Measurements from ENCODE around the gene MED26.

Gene MED26

DNA sequence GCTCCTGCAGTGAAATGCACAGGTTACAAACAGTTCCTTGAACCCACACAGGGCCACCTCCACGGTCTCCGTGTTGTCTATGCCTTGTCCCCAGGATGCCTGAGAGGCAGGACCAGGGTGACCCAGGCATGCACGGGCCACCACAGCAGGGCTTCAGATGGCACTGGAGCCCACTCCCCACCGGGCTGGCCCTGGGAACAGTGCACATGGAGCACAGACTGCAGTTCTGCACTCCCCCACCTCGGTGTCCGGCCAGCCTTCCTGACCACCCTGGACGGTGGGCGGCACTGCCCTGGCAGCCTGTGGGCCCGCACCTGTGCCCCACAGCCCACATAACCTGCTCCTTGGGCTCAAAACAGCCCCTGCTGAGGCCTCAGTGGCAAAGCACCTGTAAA lies 41.5 kb downstream of the MED26 start:
- H3K36me3 ChIP-seq (ENCODE audit: insufficient read depth, low read depth, low read length): no peaks in the 10 kb centered on the region
- H3K4me3 ChIP-seq (ENCODE audit: low read length): no peak overlapping the region
- H3K27me3 ChIP-seq (ENCODE audit: insufficient read depth, low read length): no peaks in the 10 kb centered on the region
- no peak overlapping the region for H3K27ac ChIP-seq (ENCODE audit: low read length)
- peaks cover 35% of the 10 kb centered on the region for H3K4me1 ChIP-seq (ENCODE audit: insufficient read depth, low read length)
- no peaks in the 10 kb centered on the region for H3K9me3 ChIP-seq (ENCODE audit: insufficient read depth, low read depth, low read length)
- H3K9ac ChIP-seq (ENCODE audit: low read depth, low read length): no peak overlapping the region

- 0 out of 2 replicates have a peak overlapping the region, but pooled peaks have one; percentile 5 for H3K9ac ChIP-seq (ENCODE audit: low read depth, low read length)
- peak overlapping the region; percentile 55 for H3K27ac ChIP-seq (ENCODE audit: low read length)
- no peak overlapping the region for H3K4me3 ChIP-seq (ENCODE audit: low read length)
- H3K9me3 ChIP-seq (ENCODE audit: insufficient read depth, low read depth, low read length): no peaks in the 10 kb centered on the region
- no peaks in the 10 kb centered on the region for H3K36me3 ChIP-seq (ENCODE audit: insufficient read depth, low read depth, low read length)
- H3K4me1 ChIP-seq (ENCODE audit: insufficient read depth, low read length): peaks cover 33% of the 10 kb centered on the region
- H3K27me3 ChIP-seq (ENCODE audit: insufficient read depth, low read length): no peaks in the 10 kb centered on the region
Measured at GRCh38 chr19:16585808-16586476, 42.1 kb downstream of the MED26 start.

DNA sequence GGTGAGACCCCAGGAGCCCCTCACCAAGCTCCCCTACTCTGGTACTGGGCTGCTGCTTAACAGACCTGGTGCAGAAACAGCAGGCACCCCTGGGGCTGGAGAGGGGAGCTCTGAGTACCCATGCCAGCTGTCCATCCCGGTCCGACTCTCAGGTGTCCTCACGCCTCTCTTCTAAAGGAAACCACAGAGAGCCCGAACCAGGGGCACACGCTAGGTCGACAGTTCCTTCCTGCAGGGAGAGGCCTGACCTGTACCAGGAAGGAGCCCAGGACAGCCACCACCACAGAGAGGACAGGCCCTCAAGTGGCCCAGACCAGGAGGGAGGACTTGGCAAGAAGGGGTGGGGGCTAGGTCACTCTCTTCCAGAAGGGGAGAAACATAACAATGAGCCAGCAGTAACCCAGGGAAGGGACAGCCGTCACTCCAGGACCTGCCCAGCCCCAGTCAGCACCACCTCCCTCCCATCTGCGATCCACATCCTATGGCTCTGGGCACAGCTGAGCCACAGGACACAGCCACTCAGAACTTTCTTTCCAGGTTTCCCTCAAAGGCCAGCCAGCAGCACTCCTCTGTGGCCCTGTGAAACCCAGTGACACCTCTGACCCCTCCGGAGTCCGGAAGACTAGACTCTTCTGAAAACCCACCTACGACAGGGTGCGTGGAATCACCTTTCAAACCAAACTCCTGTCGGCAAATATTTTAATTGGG lies 42.8 kb downstream of the MED26 start:
- H3K9ac ChIP-seq (ENCODE audit: low read depth, low read length): peak overlapping the region; percentile 5; the same call in 1 of the 2 replicates
- peaks cover 33% of the 10 kb centered on the region for H3K4me1 ChIP-seq (ENCODE audit: insufficient read depth, low read length)
- H3K27ac ChIP-seq (ENCODE audit: low read length): peak overlapping the region; percentile 55

GRCh38 chr19:16584248-16585093 lies 43.5 kb downstream of the MED26 start:
- Histone ChIP-seq H3K4me3 (ENCODE audit: low read length) (peak overlapping the region; percentile 57), H3K27ac (ENCODE audit: low read length) (no peak overlapping the region), H3K9me3 (ENCODE audit: insufficient read depth, low read depth, low read length) (no peaks in the 10 kb centered on the region), H3K9ac (ENCODE audit: low read depth, low read length) (peak overlapping the region; percentile 5; the same call in 1 of the 2 replicates), H3K4me1 (ENCODE audit: insufficient read depth, low read length) (peaks cover 33% of the 10 kb centered on the region), H3K27me3 (ENCODE audit: insufficient read depth, low read length) (no peaks in the 10 kb centered on the region), H3K36me3 (ENCODE audit: insufficient read depth, low read depth, low read length) (0 out of 2 replicates have a peak, but pooled peaks cover under 1% of the 10 kb centered on the region)

More for the DNA sequence above, 42.8 kb downstream of the MED26 start:
- peak overlapping the region; percentile 57; the same call in 1 of the 2 replicates for H3K4me3 ChIP-seq (ENCODE audit: low read length)
- no peaks in the 10 kb centered on the region for H3K9me3 ChIP-seq (ENCODE audit: insufficient read depth, low read depth, low read length)
- no peaks in the 10 kb centered on the region for H3K36me3 ChIP-seq (ENCODE audit: insufficient read depth, low read depth, low read length)
- H3K27me3 ChIP-seq (ENCODE audit: insufficient read depth, low read length): no peaks in the 10 kb centered on the region

- no peak overlapping the region for H3K27ac ChIP-seq (ENCODE audit: low read length)
- peaks cover 25% of the 10 kb centered on the region for H3K4me1 ChIP-seq (ENCODE audit: insufficient read depth, low read length)
- H3K27me3 ChIP-seq (ENCODE audit: insufficient read depth, low read length): no peaks in the 10 kb centered on the region
Measured at GRCh38 chr19:16582486-16583261, 45.3 kb downstream of the MED26 start.

GRCh38 chr19:16581971-16582343 lies 46.0 kb downstream of the MED26 start:
- H3K4me1 ChIP-seq (ENCODE audit: insufficient read depth, low read length): peaks cover 18% of the 10 kb centered on the region
- no peaks in the 10 kb centered on the region for H3K9me3 ChIP-seq (ENCODE audit: insufficient read depth, low read depth, low read length)
- no peaks in the 10 kb centered on the region for H3K27me3 ChIP-seq (ENCODE audit: insufficient read depth, low read length)
- H3K4me3 ChIP-seq (ENCODE audit: low read length): no peak overlapping the region
- no peak overlapping the region for H3K9ac ChIP-seq (ENCODE audit: low read depth, low read length)
- H3K27ac ChIP-seq (ENCODE audit: low read length): no peak overlapping the region
- 0 out of 2 replicates have a peak, but pooled peaks cover 7% of the 10 kb centered on the region for H3K36me3 ChIP-seq (ENCODE audit: insufficient read depth, low read depth, low read length)

More at GRCh38 chr19:16582486-16583261, 45.3 kb downstream of the MED26 start:
- Histone ChIP-seq H3K36me3 (ENCODE audit: insufficient read depth, low read depth, low read length) (0 out of 2 replicates have a peak, but pooled peaks cover 4% of the 10 kb centered on the region), H3K9me3 (ENCODE audit: insufficient read depth, low read depth, low read length) (no peaks in the 10 kb centered on the region), H3K9ac (ENCODE audit: low read depth, low read length) (no peak overlapping the region), H3K4me3 (ENCODE audit: low read length) (no peak overlapping the region)

GRCh38 chr19:16581145-16581970 lies 46.6 kb downstream of the MED26 start:
- Histone ChIP-seq H3K27ac (ENCODE audit: low read length) (no peak overlapping the region), H3K9me3 (ENCODE audit: insufficient read depth, low read depth, low read length) (no peaks in the 10 kb centered on the region), H3K4me3 (ENCODE audit: low read length) (no peak overlapping the region), H3K9ac (ENCODE audit: low read depth, low read length) (no peak overlapping the region), H3K36me3 (ENCODE audit: insufficient read depth, low read depth, low read length) (0 out of 2 replicates have a peak, but pooled peaks cover 13% of the 10 kb centered on the region), H3K27me3 (ENCODE audit: insufficient read depth, low read length) (no peaks in the 10 kb centered on the region), H3K4me1 (ENCODE audit: insufficient read depth, low read length) (peaks cover 16% of the 10 kb centered on the region)

GRCh38 chr19:16579381-16579780 lies 48.6 kb downstream of the MED26 start:
- H3K27me3 ChIP-seq (ENCODE audit: insufficient read depth, low read length): no peaks in the 10 kb centered on the region
- H3K4me1 ChIP-seq (ENCODE audit: insufficient read depth, low read length): peaks cover 4% of the 10 kb centered on the region
- no peak overlapping the region for H3K9ac ChIP-seq (ENCODE audit: low read depth, low read length)
- H3K9me3 ChIP-seq (ENCODE audit: insufficient read depth, low read depth, low read length): no peaks in the 10 kb centered on the region
- H3K27ac ChIP-seq (ENCODE audit: low read length): no peak overlapping the region
- no peak overlapping the region for H3K4me3 ChIP-seq (ENCODE audit: low read length)
- H3K36me3 ChIP-seq (ENCODE audit: insufficient read depth, low read depth, low read length): peaks cover 32% of the 10 kb centered on the region

- Histone ChIP-seq H3K4me3 (ENCODE audit: low read length) (no peak overlapping the region), H3K9ac (ENCODE audit: low read depth, low read length) (no peak overlapping the region), H3K27ac (ENCODE audit: low read length) (no peak overlapping the region), H3K27me3 (ENCODE audit: insufficient read depth, low read length) (no peaks in the 10 kb centered on the region), H3K9me3 (ENCODE audit: insufficient read depth, low read depth, low read length) (no peaks in the 10 kb centered on the region), H3K36me3 (ENCODE audit: insufficient read depth, low read depth, low read length) (peaks cover 35% of the 10 kb centered on the region), H3K4me1 (ENCODE audit: insufficient read depth, low read length) (no peaks in the 10 kb centered on the region)
Measured at GRCh38 chr19:16577531-16577985, 50.4 kb downstream of the MED26 start.

GRCh38 chr19:16576690-16577530 lies 51.1 kb downstream of the MED26 start:
- no peaks in the 10 kb centered on the region for H3K27me3 ChIP-seq (ENCODE audit: insufficient read depth, low read length)
- peaks cover 35% of the 10 kb centered on the region for H3K36me3 ChIP-seq (ENCODE audit: insufficient read depth, low read depth, low read length)
- no peak overlapping the region for H3K9ac ChIP-seq (ENCODE audit: low read depth, low read length)
- H3K4me1 ChIP-seq (ENCODE audit: insufficient read depth, low read length): no peaks in the 10 kb centered on the region
- no peaks in the 10 kb centered on the region for H3K9me3 ChIP-seq (ENCODE audit: insufficient read depth, low read depth, low read length)
- no peak overlapping the region for H3K4me3 ChIP-seq (ENCODE audit: low read length)
- no peak overlapping the region for H3K27ac ChIP-seq (ENCODE audit: low read length)
